HG02840 (cell line): Measurements from ENCODE around the gene ANKS1A.

Experiments used
- ATAC-seq: cut with Tn5 transposase; IDR thresholded peaks from one replicate; pipeline ENCODE4 v1.9.1; 2021; ENCODE audit warnings: mild to moderate bottlenecking, moderate library complexity, moderate number of reproducible peaks; ENCODE audit not compliant: unreplicated experiment, low FRiP score

Gene ANKS1A

GRCh38 chr6:35139924-35140638 is 251.0 kb downstream of the ANKS1A start:
- no peak for ATAC-seq

- no peak for ATAC-seq
Observed at GRCh38 chr6:35140639-35141006, 251.6 kb downstream of the ANKS1A start.
